Activated CD4-positive, CD25-positive, alpha-beta regulatory T cell treated with anti-CD3 and anti-CD28 coated beads, Interleukin-2, amount 50 U/mL, for 72 hours (primary cell): Measurements from ENCODE around the gene CYP2J2.
"Not testable (repeated sequence)": the region's sequence is repeated elsewhere in the genome, so short reads cannot be mapped to it uniquely, and the experiment has no call there.

Experiments used
- DNase-seq: peaks from one replicate; pipeline ENCODE4 v3.0.0; 2021

The CYP2J2 gene

GRCh38 chr1:59917785-59918180 is 8.8 kb downstream of the CYP2J2 start:
- no peak for DNase-seq

- no peak for DNase-seq
Measured at GRCh38 chr1:59917026-59917784, 9.4 kb downstream of the CYP2J2 start.

- DNase-seq = no peak
Measured at GRCh38 chr1:59915516-59915915, 11.1 kb downstream of the CYP2J2 start.

GRCh38 chr1:59914791-59915286 is 11.7 kb downstream of the CYP2J2 start:
- not testable (repeated sequence) for DNase-seq

GRCh38 chr1:59908682-59909081 is 17.9 kb downstream of the CYP2J2 start:
- DNase-seq = no peak

- no peak for DNase-seq
Measured at GRCh38 chr1:59908084-59908483, 18.5 kb downstream of the CYP2J2 start.

GRCh38 chr1:59906931-59907330 is 19.6 kb downstream of the CYP2J2 start:
- DNase-seq = no peak

GRCh38 chr1:59903141-59903754 is 23.3 kb downstream of the CYP2J2 start:
- DNase-seq = no peak

- DNase-seq = no peak
Measured at GRCh38 chr1:59901770-59902388, 24.7 kb downstream of the CYP2J2 start.

- DNase-seq = no peak
Measured at GRCh38 chr1:59900640-59901039, 25.9 kb downstream of the CYP2J2 start.

- DNase-seq = no peak
Measured at GRCh38 chr1:59898927-59899326, 27.6 kb downstream of the CYP2J2 start.

GRCh38 chr1:59897165-59897564 is 29.4 kb downstream of the CYP2J2 start:
- no peak for DNase-seq

GRCh38 chr1:59892841-59893811 is 33.4 kb downstream of the CYP2J2 start:
- DNase-seq = no peak

GRCh38 chr1:59885160-59885832 is 41.3 kb downstream of the CYP2J2 start:
- DNase-seq = no peak

GRCh38 chr1:59880735-59881134 is 45.8 kb downstream of the CYP2J2 start:
- DNase-seq = no peak

GRCh38 chr1:59879996-59880505 is 46.5 kb downstream of the CYP2J2 start:
- DNase-seq = no peak

- no peak for DNase-seq
Measured at GRCh38 chr1:59879574-59879973, 47.0 kb downstream of the CYP2J2 start.

GRCh38 chr1:59878370-59878769 is 48.2 kb downstream of the CYP2J2 start:
- DNase-seq = no peak

GRCh38 chr1:59877108-59877682 is 49.4 kb downstream of the CYP2J2 start:
- DNase-seq = no peak

- no peak for DNase-seq
Measured at GRCh38 chr1:59871746-59872145, 54.8 kb downstream of the CYP2J2 start.

GRCh38 chr1:59866462-59866861 is 60.1 kb downstream of the CYP2J2 start:
- DNase-seq = no peak
